ENCODE results near the gene BLMH. TPM values are rescaled to one million over a fixed set of nuclear protein-coding genes. Genes with fewer than 3 reads are reported as not detected.

BLMH gene
- total RNA-seq, 1 experiment from 2014 or later = 51.2 TPM

DNA sequence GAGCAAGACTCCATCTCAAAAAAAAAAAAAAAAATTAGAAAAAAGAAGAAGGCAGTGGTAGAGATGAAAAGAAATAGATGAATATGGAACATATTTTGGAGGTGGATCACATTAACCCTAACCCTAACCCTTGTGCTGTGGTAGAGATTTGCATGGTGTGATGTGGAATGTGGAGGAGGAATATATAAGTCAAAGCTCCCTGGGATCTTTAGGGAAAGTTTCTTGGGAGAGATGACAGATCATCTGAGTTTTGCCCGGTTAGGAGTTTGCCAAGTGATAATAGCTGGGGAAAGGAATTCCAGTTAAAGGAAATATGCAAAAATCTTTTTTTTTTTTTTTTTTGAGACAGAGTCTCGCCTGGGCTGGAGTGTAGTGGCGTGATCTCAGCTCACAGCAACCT is 13.0 kb upstream of the BLMH start:
- Histone ChIP-seq H3K4me1 (ENCODE audit: control insufficient read depth in 1 of 2, insufficient read depth in 2 of 2, low read length in 2 of 2) (no peaks in the 10 kb centered on the region), H3K36me3 (ENCODE audit: control insufficient read depth in 1 of 2, insufficient read depth in 2 of 2, low read length in 2 of 2) (no peaks in the 10 kb centered on the region), H3K27me3 (ENCODE audit: insufficient read depth, low read length) (no peaks in the 10 kb centered on the region), H2AFZ (ENCODE audit: low read depth, low read length, poor library complexity, severe bottlenecking) (no peak overlapping the region), H3K4me2 (ENCODE audit: low read length) (no peak overlapping the region), H3K4me3 (replicated peaks in 1 of 2; ENCODE audit: low read depth in 1 of 2, low read length in 2 of 2) (no peak overlapping the region), H3K79me2 (ENCODE audit: insufficient read depth, low read length) (no peaks in the 10 kb centered on the region), H3K9ac (ENCODE audit: low read length) (no peak overlapping the region), H3K9me3 (ENCODE audit: control insufficient read depth in 1 of 2, insufficient read depth in 1 of 2, low read depth in 1 of 2, low read length in 2 of 2) (peaks cover 0 to 3% of the 10 kb centered on the region in 2 experiments; a peak in 1 of 4 replicates), H3K9me2 (ENCODE audit: insufficient read depth) (no peaks in the 10 kb centered on the region), H4K20me1 (ENCODE audit: insufficient read depth) (no peaks in the 10 kb centered on the region), H3K27ac (ENCODE audit: low read depth, low read length) (no peak overlapping the region)
- POLR2A ChIA-PET = interaction anchor here (1.5 kb wide), 1 partner anchor 13 kb away, joined by 4 read pairs; the partner anchor contains the start of gene BLMH
- RAD21 ChIA-PET (ENCODE audit: low non-redundant PET in 1 of 2, low total read pairs in 2 of 2, uncharacterized antibody in 2 of 2, unreplicated experiment in 2 of 2) = no interaction called here
- TF ChIP-seq, protein P1, sequence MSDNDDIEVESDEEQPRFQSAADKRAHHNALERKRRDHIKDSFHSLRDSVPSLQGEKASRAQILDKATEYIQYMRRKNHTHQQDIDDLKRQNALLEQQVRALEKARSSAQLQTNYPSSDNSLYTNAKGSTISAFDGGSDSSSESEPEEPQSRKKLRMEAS (IDR thresholded peaks at IDR 0.05) = no peak
- no peak for TF ChIP-seq SRF (IDR thresholded peaks at IDR 0.05; ENCODE audit: low read depth)
- TF ChIP-seq YY1 (IDR thresholded peaks at IDR 0.05; ENCODE audit: extremely low read depth, insufficient replicate concordance, low read depth, low read length) = no peak
- TF ChIP-seq EZH2 (IDR thresholded peaks at IDR 0.05) = no peak
- TF ChIP-seq POLR2A (IDR thresholded peaks at IDR 0.05; ENCODE audit: borderline replicate concordance, extremely low read depth, insufficient read depth, insufficient read length) = no peak
- TF ChIP-seq ZFX (IDR thresholded peaks at IDR 0.05) = no peak
- TF ChIP-seq SP1 (IDR thresholded peaks at IDR 0.05; ENCODE audit: low read depth) = no peak
- TF ChIP-seq EGR1 (IDR thresholded peaks at IDR 0.05; ENCODE audit: low read depth) = no peak
- TF ChIP-seq SIN3A (IDR thresholded peaks at IDR 0.05; ENCODE audit: low read depth) = no peak
- no peak for TF ChIP-seq POLR2AphosphoS5 (IDR thresholded peaks at IDR 0.05; ENCODE audit: low read depth, low read length)
- no peak for TF ChIP-seq CBX3 (IDR thresholded peaks at IDR 0.05; ENCODE audit: low read depth)
- TF ChIP-seq, protein P2, sequence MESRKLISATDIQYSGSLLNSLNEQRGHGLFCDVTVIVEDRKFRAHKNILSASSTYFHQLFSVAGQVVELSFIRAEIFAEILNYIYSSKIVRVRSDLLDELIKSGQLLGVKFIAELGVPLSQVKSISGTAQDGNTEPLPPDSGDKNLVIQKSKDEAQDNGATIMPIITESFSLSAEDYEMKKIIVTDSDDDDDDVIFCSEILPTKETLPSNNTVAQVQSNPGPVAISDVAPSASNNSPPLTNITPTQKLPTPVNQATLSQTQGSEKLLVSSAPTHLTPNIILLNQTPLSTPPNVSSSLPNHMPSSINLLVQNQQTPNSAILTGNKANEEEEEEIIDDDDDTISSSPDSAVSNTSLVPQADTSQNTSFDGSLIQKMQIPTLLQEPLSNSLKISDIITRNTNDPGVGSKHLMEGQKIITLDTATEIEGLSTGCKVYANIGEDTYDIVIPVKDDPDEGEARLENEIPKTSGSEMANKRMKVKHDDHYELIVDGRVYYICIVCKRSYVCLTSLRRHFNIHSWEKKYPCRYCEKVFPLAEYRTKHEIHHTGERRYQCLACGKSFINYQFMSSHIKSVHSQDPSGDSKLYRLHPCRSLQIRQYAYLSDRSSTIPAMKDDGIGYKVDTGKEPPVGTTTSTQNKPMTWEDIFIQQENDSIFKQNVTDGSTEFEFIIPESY (IDR thresholded peaks at IDR 0.05; ENCODE audit: extremely low read depth, insufficient replicate concordance, low read length) = no peak
- TF ChIP-seq ELF1 (IDR thresholded peaks at IDR 0.05; ENCODE audit: borderline replicate concordance, low read depth) = no peak
- TF ChIP-seq, protein P3, sequence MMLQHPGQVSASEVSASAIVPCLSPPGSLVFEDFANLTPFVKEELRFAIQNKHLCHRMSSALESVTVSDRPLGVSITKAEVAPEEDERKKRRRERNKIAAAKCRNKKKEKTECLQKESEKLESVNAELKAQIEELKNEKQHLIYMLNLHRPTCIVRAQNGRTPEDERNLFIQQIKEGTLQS (IDR thresholded peaks at IDR 0.05) = no peak
- no peak for TF ChIP-seq ZNF274 (IDR thresholded peaks at IDR 0.05; ENCODE audit: low read depth, low read length)
- TF ChIP-seq, protein P4, sequence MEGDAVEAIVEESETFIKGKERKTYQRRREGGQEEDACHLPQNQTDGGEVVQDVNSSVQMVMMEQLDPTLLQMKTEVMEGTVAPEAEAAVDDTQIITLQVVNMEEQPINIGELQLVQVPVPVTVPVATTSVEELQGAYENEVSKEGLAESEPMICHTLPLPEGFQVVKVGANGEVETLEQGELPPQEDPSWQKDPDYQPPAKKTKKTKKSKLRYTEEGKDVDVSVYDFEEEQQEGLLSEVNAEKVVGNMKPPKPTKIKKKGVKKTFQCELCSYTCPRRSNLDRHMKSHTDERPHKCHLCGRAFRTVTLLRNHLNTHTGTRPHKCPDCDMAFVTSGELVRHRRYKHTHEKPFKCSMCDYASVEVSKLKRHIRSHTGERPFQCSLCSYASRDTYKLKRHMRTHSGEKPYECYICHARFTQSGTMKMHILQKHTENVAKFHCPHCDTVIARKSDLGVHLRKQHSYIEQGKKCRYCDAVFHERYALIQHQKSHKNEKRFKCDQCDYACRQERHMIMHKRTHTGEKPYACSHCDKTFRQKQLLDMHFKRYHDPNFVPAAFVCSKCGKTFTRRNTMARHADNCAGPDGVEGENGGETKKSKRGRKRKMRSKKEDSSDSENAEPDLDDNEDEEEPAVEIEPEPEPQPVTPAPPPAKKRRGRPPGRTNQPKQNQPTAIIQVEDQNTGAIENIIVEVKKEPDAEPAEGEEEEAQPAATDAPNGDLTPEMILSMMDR (IDR thresholded peaks at IDR 0.05 in 2 of 3, conservative IDR thresholded peaks at IDR 0.05 in 1 of 3; ENCODE audit: borderline replicate concordance in 1 of 3, insufficient read depth in 1 of 3, low read depth in 2 of 3, low read length in 2 of 3) = no peak
- no peak for TF ChIP-seq TCF7L2 (IDR thresholded peaks at IDR 0.05; ENCODE audit: borderline replicate concordance, extremely low read depth, insufficient read depth, insufficient read length)
- ATAC-seq (no peak), DNase-seq (ENCODE audit: low read depth, low spot score) (no peak)
- intact Hi-C loops (cut with micrococcal nuclease) = no loop called here
- no TSS peak for BruUV-seq (replicated peaks)
- CTCF ChIA-PET = no interaction called here
